K562 (cell line): ENCODE data around the gene RPS6KL1.

Experiments
- BCLAF1 ChIP-seq, 2 experiments: fragments of 450-650 bp in 1 of 2; IDR thresholded peaks; 2 replicates each; pipeline ENCODE4 v1.6.1; 2011 to 2017; ENCODE audit warnings: low read depth in 2 of 2, antibody characterized with exemption in 1 of 2, borderline replicate concordance in 1 of 2, low read length in 1 of 2, mild to moderate bottlenecking in 1 of 2, mixed read lengths in 1 of 2; ENCODE audit not compliant: control insufficient read depth in 1 of 2
- BDP1 ChIP-seq: IDR thresholded peaks from 3 replicates; pipeline ENCODE4 v1.6.1; 2011; ENCODE audit not compliant: insufficient read length, insufficient read depth
- FOXK2 ChIP-seq, 2 experiments: fragments of 450-650 bp; IDR thresholded peaks in 1 of 2; conservative IDR thresholded peaks in 1 of 2; 2 replicates each; pipeline ENCODE4 v1.6.1; 2016; ENCODE audit warnings: low read depth in 2 of 2, mild to moderate bottlenecking in 1 of 2
- FOXM1 ChIP-seq, 2 experiments: fragments of 450-650 bp in 1 of 2; sonication (generic) in 1 of 2; formaldehyde crosslinking in 1 of 2; IDR thresholded peaks; 2 replicates each; pipeline versions ENCODE4 v1.6.1 to v1.9.0; 2017 to 2022; ENCODE audit warnings: low read depth in 2 of 2, mild to moderate bottlenecking in 2 of 2, missing genetic modification reagents in 1 of 2, moderate library complexity in 1 of 2
- GTF2F1 ChIP-seq: IDR thresholded peaks from 2 replicates; pipeline ENCODE4 v1.6.1; 2011; ENCODE audit warnings: low read depth, low read length, improper control_type of control experiment
- MTA1 ChIP-seq: fragments of 450-650 bp; IDR thresholded peaks from 2 replicates; pipeline ENCODE4 v1.6.1; 2017; ENCODE audit warnings: borderline replicate concordance
- NR3C1 ChIP-seq: sonication (generic); formaldehyde crosslinking; IDR thresholded peaks from 2 replicates; pipeline ENCODE4 v1.8.1; 2022; ENCODE audit warnings: missing genetic modification reagents
- POLR2AphosphoS5 ChIP-seq: IDR thresholded peaks from 2 replicates; pipeline ENCODE4 v1.6.1; 2011; ENCODE audit warnings: mild to moderate bottlenecking, low read depth, low read length, moderate library complexity; ENCODE audit not compliant: control insufficient read depth, insufficient read depth
- SMARCC2 ChIP-seq: fragments of 450-650 bp; IDR thresholded peaks from 2 replicates; pipeline ENCODE4 v1.6.1; 2017; ENCODE audit warnings: antibody characterized with exemption, moderate library complexity, mild to moderate bottlenecking, low read depth
- SREBF2 ChIP-seq: sonication (generic); formaldehyde crosslinking; IDR thresholded peaks from 2 replicates; pipeline ENCODE4 v1.4.0; 2020; ENCODE audit warnings: mild to moderate bottlenecking, missing genetic modification reagents
- ZFP1 ChIP-seq: fragments of 450-650 bp; formaldehyde crosslinking; IDR thresholded peaks from 2 replicates; pipeline ENCODE4 v1.4.0; 2020; ENCODE audit warnings: mild to moderate bottlenecking, mixed read lengths
- ZNF12 ChIP-seq: sonication (generic); formaldehyde crosslinking; IDR thresholded peaks from 2 replicates; pipeline ENCODE4 v1.4.0; 2020; ENCODE audit warnings: mild to moderate bottlenecking, missing genetic modification reagents
- TF ChIP-seq, protein P1 (sequence below), 3 experiments: IDR thresholded peaks in 2 of 3; conservative IDR thresholded peaks in 1 of 3; 2 replicates each; pipeline ENCODE4 v1.5.1; 2011 to 2012; ENCODE audit warnings: low read length in 3 of 3, mild to moderate bottlenecking in 3 of 3, control low read depth in 2 of 3, improper control_type of control experiment in 1 of 3, inconsistent platforms in 1 of 3, low read depth in 1 of 3, mixed read lengths in 1 of 3, moderate library complexity in 1 of 3; ENCODE audit not compliant: insufficient read depth in 2 of 3
- TF ChIP-seq, protein P2 (sequence below): fragments of 250-450 bp; sonication (Bioruptor Pico); IDR thresholded peaks from 2 replicates; pipeline ENCODE4 v1.5.0; 2020; ENCODE audit warnings: mild to moderate bottlenecking, borderline replicate concordance

GRCh38 chr14:74962493-74962892 lies 39.4 kb upstream of the RPS6KL1 start:
- no peak for TF ChIP-seq GTF2F1
- TF ChIP-seq, protein P1, sequence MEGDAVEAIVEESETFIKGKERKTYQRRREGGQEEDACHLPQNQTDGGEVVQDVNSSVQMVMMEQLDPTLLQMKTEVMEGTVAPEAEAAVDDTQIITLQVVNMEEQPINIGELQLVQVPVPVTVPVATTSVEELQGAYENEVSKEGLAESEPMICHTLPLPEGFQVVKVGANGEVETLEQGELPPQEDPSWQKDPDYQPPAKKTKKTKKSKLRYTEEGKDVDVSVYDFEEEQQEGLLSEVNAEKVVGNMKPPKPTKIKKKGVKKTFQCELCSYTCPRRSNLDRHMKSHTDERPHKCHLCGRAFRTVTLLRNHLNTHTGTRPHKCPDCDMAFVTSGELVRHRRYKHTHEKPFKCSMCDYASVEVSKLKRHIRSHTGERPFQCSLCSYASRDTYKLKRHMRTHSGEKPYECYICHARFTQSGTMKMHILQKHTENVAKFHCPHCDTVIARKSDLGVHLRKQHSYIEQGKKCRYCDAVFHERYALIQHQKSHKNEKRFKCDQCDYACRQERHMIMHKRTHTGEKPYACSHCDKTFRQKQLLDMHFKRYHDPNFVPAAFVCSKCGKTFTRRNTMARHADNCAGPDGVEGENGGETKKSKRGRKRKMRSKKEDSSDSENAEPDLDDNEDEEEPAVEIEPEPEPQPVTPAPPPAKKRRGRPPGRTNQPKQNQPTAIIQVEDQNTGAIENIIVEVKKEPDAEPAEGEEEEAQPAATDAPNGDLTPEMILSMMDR (IDR thresholded peaks at IDR 0.05 in 2 of 3, conservative IDR thresholded peaks at IDR 0.05 in 1 of 3; ENCODE audit: insufficient read depth in 2 of 3, low read depth in 1 of 3, low read length in 3 of 3), result no peak
- no peak for TF ChIP-seq FOXM1 (IDR thresholded peaks at IDR 0.05; ENCODE audit: low read depth)
- no peak for TF ChIP-seq FOXM1 (CRISPR knock-in tag; IDR thresholded peaks at IDR 0.05; ENCODE audit: low read depth)
- TF ChIP-seq ZFP1 (CRISPR knock-in tag), result no peak
- no peak for TF ChIP-seq BDP1
- no peak for TF ChIP-seq MTA1
- TF ChIP-seq SMARCC2, result no peak
- no peak for TF ChIP-seq ZNF12
- TF ChIP-seq BCLAF1 (IDR thresholded peaks at IDR 0.05; ENCODE audit: borderline replicate concordance in 1 of 2, control insufficient read depth in 1 of 2, low read depth in 2 of 2, low read length in 1 of 2), result no peak
- TF ChIP-seq SREBF2 (CRISPR knock-in tag), result no peak
- no peak for TF ChIP-seq POLR2AphosphoS5
- TF ChIP-seq, protein P2, sequence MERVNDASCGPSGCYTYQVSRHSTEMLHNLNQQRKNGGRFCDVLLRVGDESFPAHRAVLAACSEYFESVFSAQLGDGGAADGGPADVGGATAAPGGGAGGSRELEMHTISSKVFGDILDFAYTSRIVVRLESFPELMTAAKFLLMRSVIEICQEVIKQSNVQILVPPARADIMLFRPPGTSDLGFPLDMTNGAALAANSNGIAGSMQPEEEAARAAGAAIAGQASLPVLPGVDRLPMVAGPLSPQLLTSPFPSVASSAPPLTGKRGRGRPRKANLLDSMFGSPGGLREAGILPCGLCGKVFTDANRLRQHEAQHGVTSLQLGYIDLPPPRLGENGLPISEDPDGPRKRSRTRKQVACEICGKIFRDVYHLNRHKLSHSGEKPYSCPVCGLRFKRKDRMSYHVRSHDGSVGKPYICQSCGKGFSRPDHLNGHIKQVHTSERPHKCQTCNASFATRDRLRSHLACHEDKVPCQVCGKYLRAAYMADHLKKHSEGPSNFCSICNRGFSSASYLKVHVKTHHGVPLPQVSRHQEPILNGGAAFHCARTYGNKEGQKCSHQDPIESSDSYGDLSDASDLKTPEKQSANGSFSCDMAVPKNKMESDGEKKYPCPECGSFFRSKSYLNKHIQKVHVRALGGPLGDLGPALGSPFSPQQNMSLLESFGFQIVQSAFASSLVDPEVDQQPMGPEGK (CRISPR knock-in tag), result no peak
- no peak for TF ChIP-seq FOXK2 (conservative IDR thresholded peaks at IDR 0.05 in 1 of 2, IDR thresholded peaks at IDR 0.05 in 1 of 2; ENCODE audit: low read depth in 2 of 2)
- TF ChIP-seq NR3C1, result no peak
